HG03103 (cell line): ENCODE measurements around the gene EXD3.
"Not testable (repeated sequence)": the region's sequence is repeated elsewhere in the genome, so short reads cannot be mapped to it uniquely, and the experiment has no call there.

ENCODE experiments used
- ATAC-seq: cut with Tn5 transposase; IDR thresholded peaks from one replicate; pipeline ENCODE4 v1.9.1; 2021; ENCODE audit warnings: low read depth; ENCODE audit not compliant: unreplicated experiment

The EXD3 gene

DNA sequence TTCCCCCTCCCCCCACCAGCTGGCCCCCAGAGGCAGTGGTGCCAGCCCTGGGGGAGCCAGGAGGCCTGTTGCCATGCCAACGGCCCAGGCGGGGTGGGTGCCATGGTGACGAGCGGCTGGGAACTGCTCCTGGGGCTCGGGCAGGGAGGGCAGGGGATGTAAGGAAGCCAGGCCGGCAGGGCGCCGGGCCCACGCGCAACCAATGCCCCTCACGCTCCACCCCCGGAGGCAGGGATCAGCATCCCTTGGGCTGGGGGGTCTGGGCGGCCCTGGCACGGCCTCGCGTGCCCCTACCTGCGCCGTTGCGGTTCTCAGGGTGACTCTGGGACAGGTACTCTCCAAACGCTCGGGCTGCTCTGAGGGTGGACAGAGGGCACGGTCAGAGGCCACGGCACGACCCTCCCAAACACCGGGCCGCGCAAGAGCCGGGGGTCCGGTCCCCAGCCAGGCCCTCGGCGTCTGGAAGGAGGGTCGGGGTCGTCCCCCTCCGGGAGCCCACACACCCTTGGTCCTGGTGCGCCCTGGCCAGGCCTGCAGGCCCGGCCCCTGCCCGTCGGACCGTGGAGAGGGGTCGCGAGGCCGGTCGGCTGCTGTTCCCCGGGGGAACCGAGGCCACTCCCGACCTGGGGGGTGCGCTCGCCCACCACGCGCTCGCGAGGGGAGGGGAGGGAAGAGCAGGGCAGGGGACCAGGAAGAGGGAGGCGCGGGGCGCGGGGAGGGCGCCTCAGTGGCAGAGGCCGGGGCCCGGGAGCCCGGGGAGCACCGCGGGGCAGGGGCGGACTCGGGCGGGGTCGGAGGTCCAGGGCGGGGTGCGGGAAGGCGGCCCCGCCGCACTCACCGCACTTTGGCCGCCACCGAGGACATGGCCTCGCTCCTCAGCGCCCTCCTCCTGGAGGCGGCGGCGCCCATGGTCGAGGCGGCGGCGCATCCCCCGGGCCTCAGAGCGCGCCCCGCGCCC is 35.5 kb upstream of the EXD3 start:
- peak; percentile 16 for ATAC-seq

DNA sequence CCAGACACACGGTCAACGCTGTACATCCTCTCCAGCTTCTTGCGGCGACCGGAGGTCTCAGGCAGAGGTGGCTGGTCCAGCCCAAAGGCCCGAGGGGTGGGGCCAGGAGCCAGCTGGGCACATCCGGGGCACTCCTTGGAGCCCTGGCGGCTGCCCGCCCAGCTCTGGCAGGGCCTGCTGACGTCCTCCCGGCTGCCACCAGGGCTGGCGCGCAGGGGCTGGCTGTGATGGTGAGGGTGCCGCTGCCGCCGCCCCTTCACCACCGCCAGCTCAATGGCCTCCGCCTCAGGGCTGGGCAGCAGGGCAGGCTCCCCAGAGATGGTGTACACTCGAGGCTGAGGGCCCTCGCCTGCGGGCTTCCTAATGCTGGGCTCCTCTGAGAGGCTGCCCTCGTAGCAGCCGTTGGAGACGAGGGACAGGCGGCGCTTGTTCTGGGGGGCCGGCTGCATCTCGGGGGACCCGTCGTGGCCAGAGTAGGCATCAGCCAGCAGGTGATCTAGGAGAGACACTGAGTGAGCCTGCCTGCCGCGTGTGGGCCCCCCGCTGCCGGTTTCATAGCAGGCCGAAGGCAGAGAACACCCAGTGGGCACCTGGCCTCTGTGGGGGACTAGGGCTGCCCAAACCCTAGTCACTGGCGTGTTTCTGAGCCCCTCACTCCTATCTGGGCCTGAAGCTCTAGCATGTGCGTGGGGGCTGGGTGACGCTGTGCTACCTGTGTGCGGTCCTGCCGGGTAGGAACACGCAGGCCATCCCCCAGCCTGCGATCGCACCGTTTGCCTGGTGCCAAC is 34.6 kb upstream of the EXD3 start:
- ATAC-seq = no peak

DNA sequence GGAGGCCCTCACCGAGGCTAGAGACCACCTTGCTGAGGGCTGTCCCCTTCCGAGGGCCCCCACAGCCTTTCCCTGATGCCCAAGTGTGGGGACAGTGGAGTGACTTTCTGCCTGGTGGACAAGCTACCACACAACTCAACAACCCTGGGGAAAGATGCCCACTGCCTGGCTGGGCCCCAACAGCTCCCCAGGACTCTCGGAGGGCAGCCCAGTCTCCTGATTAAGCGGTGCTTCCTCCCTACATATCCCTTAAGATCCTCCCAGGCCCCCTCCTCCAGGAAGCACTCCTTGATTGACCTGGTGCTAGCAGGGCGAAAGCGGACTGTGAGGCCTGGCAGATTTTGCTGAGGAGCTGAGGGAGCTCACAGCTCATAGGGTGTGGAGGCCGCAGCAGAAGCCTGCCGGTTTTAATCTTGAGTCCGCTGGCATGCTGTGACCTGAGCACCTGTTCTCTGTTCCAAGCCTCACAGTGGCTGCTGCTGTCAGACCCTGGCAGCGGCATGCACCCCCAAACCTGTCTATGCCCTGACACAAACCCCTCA is 34.0 kb upstream of the EXD3 start:
- ATAC-seq = no peak

DNA sequence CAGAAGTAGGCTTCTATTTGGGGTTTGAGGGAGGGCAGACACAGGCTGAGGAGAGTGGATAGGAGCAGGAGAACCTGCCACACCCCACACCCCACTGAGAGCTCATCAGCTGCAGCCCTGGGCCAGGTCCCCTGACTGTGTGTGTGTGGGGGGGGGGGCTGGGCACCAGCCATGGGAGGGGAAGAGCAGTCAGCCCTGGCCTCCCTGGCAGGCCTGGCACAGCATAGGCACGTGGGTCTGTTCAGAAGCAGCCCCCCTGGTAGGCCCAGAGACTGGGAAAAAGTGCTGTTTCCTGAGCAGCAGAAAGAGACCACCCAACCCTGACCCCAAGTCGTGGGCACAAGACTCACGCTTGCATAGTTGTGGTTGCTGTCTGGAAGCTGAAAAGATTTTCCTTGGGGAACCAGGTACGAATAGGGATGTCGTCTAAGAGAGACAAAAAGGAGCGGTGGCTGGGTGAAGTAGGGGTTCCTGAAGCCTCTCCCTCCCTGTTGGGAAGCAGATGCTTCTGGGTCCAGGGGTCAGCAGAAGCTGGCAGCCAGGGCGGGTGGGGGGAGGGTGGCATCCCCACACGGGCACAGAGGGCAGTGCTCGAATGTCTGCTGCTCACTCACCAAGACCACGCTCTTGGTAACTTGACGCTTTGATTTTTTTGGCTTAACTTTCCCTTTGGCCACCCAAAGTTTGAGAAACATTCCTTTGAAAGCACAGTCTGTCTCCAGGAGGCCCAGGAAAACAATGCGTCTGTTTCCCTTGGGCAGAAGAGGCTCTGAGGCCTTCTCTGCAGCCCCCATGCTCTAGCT is 33.3 kb upstream of the EXD3 start:
- ATAC-seq = no peak

DNA sequence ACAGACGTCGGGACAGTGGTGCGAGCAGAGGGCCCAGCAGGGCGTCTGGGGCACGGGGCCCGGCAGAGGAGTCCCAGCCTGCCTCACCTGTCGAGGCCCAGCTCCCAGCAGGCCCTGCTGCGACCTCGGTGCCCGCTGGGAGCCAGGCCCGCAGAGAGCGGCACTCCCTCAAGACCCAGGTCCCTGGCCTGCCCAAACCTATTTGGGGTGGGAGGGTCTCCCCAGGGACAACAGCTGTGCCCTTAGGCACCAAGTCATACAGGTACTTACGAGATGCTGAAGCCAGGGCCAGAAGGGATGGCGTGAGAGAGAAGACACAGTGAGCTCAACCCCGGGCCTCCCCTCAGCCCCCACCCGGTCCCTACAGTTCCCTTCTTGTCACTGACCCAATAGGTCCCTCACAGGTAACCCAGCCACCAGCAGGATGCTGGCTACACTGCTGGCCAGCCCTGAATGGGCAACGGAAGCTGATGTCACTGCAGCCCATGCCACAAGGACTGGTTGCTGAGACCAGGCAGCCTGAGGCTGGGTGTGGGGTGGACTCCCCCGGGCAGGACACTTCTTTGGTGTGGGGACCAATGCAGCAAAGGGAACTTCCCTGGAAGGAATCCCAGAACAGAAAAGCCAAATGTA is 32.5 kb upstream of the EXD3 start:
- ATAC-seq = no peak

DNA sequence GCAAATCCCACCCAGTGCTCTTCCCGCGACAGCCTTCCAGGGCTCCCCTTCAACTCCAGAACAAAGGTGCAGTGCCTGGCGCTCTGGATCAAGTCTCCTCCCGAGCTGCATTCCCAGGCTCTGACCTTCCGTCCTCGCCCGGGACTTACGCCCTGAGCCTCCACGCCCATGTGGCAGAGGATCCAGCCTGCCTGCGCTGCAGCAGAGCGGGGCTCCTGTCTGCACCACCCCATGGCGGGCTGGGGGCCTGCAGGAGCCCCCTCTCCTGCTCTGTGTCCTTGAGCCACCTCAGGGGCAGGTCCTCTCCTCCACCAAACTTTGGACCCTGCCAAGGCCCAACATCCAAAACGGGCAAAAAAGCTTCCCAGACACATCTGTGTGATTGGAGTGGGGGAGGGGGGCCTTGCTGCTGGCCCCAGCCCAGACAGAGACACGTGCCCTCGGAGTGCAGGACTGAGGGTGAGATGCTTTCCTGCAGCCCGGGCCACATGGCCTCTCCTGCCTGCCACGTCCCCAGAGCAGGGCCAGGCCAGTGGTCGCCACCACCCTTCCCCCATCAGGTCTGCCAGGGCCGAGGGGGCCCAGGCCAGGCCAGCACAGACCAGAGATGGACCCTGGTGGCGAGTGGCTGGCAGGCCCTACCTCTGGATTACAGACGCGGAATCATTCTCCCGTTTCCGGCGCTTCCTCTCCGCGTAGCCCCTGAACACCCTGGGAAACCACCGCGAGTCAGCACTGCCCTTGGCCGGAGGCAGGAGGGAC is 31.8 kb upstream of the EXD3 start:
- ATAC-seq = no peak

DNA sequence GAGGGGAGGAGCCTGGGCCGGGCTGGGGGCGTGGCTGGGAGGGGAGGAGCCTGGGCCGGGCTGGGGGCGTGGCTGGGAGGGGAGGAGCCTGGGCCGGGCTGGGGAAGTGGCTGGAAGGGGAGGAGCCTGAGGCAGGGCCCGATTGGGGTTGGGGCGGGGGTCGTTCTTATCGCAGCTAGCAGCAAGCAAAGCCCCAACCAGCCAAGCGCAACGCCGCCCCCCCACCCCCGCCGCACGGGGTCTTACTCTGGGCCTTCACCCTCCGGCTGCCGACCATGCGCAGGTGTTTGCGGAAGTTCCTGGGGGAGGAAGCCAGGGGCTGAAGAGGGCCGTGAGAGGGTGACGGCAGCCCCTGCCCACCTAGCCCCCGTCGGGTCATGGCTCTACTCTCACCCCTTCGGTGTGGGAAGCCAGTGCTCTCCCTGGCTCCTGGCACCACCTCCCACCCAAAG is 31.2 kb upstream of the EXD3 start:
- peak; percentile 27 for ATAC-seq

DNA sequence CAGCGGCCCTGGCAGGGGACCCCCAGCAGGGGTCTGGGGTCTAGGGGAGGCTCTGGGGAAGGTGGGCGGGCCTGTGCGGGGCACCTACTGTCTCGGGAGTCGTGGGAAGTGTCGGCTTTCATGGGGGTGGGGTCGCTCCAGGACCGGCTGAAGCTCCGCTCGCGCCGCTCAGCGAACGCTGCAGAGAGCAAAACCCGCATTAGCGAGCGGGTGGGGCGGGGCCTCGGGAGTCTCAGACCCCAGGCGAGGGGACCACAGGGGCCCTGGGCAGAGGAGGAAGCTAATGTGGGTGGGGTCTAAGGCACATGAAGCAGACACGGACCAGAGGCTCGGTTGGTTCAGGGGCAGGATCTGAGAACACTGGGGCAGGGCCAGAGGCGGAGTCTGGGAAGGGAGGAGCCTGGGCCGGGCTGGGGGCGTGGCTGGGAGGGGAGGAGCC is 30.7 kb upstream of the EXD3 start:
- ATAC-seq = peak; percentile 56

DNA sequence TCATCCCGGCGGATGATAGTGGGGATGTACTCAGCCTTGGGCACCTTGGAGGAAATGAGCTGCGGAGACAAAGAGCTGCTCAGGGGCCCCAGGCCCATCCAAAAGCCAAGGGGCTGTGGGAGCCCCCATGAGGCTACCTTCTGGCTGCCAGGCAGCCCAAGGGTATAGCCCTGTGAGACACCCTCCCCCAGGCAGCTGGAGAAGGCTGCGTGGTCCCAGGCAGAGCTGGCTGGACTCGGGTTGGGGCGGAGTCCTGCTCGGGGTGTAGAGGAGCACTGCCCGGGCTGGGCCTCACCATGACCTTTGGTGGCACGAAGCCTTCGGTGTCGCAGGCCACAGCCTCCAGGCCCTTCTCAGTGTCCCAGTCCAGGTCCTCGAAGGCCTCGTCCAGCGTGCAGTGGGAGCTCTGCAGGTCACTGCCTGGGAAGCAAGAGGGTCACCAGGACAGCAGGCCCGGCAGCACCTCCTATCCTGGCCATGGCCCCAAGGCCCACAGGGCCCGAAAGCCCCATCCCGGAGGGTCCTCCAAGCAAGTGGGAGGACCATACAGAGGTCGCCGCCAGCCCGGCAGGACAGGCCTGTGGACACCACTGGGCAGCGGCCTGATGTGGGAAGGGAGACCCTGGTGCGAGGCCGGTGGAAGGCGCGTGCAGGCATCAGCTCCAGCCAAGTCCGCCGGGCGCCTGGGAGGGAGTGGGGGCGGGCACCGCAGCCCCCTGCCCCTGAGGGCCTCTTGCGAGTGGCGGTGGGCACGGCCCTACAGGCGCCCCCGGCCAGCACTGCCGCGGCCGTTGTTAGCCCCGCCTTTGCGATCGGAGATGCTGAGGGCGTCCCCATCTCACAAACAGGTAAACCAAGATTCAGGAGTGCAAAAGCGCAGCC is 30.0 kb upstream of the EXD3 start:
- ATAC-seq = no peak

DNA sequence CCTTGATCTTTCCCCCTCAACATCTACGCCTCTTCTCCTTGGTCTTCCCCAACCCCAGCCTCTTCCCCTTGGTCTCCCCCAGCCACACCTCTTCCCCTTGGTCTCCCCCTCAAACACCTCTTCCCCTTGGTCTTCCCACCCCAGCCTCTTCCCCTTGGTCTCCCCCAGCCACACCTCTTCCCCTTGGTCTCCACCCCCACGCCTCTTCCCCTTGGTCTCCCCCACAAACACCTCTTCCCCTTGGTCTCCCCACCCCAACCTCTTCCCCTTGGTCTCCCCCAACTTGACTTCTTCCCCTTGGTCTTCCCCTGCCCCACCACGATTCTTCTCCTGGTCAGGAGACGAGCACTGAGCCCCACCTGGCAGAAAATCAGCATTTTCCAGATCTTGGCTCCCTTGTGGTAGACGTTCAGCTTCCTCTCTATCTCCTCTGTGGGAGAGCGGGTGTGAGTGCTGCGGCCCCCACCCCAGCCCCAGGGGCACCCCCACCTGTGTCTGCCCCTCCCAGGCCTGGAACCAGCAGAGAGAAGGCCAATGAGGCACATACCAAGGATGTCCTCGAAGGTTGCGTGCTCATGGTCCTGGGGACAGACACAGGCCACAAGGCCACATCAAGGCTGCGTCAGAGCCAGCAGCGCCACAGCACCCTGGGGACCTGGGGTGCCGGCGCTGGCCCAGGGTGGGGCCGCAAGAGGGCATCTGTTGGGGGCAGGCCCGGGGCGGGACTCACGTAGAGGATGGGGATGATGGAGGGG is 29.2 kb upstream of the EXD3 start:
- no peak for ATAC-seq

DNA sequence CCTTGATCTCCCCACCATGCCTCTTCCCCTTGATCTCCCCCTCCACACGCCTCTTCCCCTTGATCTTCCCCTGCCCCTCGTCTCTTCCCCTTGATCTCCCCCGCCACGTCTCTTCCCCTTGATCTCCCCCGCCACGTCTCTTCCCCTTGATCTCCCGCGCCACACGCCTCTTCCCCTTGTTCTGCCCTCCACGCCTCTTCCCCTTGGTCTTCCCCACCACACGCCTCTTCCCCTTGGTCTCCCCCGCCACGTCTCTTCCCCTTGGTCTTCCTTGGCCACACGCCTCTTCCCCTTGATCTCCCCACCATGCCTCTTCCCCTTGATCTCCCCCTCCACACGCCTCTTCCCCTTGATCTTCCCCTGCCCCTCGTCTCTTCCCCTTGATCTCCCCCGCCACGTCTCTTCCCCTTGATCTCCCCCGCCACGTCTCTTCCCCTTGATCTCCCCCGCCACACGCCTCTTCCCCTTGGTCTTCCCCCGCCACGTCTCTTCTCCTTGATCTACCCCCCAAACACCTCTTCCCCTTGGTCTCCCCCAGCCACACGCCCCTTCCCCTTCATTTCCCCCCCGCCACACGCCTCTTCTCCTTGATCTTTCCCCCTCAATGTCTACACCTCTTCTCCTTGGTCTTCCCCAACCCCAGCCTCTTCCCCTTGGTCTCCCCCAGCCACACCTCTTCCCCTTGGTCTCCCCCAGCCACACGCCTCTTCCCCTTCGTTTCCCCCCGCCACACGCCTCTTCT is 28.5 kb upstream of the EXD3 start:
- not testable (repeated sequence) for ATAC-seq

DNA sequence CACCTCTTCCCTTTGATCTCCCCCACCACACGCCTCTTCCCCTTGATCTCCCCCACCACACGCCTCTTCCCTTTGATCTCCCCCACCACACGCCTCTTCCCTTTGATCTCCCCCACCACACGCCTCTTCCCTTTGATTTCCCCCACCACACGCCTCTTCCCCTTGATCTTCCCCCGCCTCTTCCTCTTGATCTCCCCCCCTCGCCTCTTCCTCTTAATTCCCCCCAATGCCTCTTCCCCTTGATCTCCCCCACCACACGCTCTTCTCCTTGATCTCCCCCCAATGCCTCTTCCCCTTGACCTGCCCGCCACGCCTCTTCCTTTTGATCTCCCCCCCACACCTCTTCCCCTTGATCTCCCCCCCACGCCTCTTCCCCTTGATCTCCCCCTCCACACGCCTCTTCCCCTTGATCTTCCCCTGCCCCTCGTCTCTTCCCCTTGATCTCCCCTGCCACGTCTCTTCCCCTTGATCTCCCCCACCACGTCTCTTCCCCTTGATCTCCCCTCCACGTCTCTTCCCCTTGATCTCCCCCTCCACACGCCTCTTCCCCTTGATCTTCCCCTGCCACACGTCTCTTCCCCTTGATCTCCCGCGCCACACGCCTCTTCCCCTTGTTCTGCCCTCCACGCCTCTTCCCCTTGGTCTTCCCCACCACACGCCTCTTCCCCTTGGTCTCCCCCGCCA is 27.7 kb upstream of the EXD3 start:
- ATAC-seq = not testable (repeated sequence)

DNA sequence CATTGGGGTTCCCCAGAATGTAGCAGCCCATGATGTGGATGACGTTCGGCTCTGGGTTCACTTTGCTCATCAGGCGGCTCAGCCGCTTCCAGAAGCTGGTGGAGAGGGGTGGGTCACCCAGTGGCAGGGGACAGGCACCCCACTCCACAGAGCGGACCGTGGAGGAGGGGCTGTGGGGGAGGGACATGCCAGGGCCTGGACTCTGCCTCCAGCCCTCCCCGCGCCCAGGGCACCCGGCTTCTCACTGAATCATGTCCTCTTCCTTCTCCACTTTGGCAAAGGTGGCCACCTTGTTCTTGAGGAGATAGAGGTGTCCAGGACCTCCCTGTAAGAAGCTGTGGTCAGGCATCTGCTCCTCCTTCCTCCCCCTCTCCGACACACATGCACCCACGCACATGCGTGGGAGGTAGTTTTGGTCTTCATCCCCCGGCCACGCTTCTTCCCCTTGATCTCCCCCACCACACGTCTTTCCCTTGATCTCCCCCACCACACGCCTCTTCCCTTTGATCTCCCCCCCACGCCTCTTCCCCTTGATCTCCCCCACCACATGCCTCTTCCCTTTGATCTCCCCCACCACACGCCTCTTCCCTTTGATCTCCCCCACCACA is 27.1 kb upstream of the EXD3 start:
- no peak for ATAC-seq

DNA sequence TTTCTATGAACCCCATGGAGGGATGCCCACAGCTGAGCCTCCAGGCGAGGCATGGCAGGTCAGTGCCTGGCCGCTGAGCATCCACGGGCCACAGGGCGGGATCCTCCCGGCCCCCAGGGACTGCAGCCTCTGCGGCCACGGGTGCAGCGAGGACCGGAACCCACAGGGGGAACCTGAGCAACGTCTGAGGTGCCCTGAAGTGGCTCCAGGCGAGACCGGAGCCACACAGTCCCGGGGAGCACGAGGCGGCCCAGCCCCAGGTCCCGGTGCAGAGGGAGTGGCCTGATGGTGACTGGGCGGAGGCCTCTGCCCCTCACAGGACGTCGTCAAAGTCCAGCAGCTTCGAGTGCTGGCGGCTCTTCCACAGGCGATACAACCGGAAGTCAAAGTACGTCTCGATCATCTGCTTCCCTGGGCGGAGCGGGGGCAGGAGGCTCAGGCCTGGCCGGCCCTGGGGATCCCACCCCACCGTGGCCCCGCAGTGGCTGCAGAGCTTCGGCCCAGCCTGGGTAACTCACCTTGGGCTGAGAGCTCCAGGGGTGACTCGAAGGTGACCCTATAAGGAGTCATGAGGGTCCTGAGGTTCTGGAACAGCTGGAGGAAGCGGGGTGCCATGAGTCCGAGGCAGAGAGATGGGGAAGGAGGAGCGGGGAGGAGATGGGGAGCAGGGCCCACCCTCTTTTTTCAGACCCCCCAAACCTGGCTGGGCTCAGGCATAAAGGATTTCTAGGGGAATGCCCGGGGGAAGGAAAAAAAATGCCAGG is 26.3 kb upstream of the EXD3 start:
- ATAC-seq = no peak

DNA sequence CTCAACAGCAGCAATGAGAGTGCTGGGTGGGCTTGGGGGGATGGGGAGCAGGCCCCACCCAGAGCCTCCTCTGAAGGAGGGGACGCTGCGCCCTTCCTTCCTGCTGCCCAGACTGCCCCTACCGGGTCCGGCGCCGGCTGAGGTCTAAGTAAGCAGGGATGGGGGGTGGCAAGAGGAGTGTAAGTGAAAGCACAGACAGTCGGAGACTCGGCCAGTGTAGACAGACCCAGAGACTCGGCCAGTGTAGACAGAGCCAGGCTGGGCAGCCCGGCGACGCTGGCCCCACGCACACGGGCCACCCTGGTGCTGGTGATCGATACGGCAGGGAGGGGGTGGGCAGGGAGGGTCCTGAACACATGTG is 25.6 kb upstream of the EXD3 start:
- ATAC-seq = no peak
